ENCODE data around the gene WWOX. TPM values are rescaled to one million over a fixed set of nuclear protein-coding genes. Genes with fewer than 3 reads are reported as not detected.

Gene WWOX
- total RNA-seq, 1 donor from 2014 or later = 12.6 TPM

GRCh38 chr16:78311831-78312230 is 212.4 kb downstream of the WWOX start:
- Histone ChIP-seq H3K36me3 (ENCODE audit: control insufficient read depth, insufficient read depth, low read length) (no peaks in the 10 kb centered on the region), H3K4me3 (ENCODE audit: low read depth, low read length) (no peak overlapping the region), H3K27me3 (ENCODE audit: control insufficient read depth, insufficient read depth, low read length) (no peaks in the 10 kb centered on the region)
- DNase-seq (ENCODE audit: low read depth) (no peak), FAIRE-seq (no peak)
- TF ChIP-seq, protein P1, sequence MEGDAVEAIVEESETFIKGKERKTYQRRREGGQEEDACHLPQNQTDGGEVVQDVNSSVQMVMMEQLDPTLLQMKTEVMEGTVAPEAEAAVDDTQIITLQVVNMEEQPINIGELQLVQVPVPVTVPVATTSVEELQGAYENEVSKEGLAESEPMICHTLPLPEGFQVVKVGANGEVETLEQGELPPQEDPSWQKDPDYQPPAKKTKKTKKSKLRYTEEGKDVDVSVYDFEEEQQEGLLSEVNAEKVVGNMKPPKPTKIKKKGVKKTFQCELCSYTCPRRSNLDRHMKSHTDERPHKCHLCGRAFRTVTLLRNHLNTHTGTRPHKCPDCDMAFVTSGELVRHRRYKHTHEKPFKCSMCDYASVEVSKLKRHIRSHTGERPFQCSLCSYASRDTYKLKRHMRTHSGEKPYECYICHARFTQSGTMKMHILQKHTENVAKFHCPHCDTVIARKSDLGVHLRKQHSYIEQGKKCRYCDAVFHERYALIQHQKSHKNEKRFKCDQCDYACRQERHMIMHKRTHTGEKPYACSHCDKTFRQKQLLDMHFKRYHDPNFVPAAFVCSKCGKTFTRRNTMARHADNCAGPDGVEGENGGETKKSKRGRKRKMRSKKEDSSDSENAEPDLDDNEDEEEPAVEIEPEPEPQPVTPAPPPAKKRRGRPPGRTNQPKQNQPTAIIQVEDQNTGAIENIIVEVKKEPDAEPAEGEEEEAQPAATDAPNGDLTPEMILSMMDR (IDR thresholded peaks at IDR 0.05; ENCODE audit: insufficient read depth, low read length, severe bottlenecking) = no peak

DNA sequence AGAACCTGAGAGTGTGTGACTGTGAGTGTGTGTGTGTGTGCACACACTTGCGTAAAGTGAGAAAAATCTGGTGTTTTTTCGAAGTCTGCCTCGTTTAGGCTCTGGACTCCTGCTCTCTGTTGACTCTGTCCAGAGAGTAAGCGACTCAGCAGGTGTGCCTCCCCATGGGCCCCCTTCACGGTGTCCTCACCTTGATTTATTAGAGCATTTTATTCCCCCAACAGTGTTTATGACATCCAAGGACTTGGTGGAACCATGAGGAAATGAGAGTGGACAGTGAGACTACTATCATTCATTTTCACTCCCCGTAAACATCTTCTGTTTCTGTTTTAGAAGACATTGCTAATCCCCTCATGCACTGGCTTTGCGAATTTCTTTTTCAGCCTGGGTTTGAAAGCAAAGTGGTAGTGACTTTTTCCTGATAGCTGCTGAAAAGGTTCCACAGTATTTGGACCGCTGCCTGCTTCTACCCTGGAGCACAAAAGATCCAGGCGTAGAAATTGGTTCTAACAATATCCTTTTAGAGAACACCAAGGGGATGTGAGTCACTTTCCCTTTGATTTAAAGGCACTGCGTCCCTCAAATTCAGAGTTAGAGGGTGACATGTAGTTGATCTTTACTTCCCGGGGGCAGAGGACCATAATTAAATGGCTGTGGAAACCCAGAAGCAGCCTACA is 218.2 kb downstream of the WWOX start:
- DNase-seq (ENCODE audit: low read depth) (no peak), FAIRE-seq (no peak)
- no peak overlapping the region for H3K4me3 ChIP-seq (ENCODE audit: low read depth, low read length)
- TF ChIP-seq, protein P1 (IDR thresholded peaks at IDR 0.05; ENCODE audit: insufficient read depth, low read length, severe bottlenecking) = no peak
- no peaks in the 10 kb centered on the region for H3K36me3 ChIP-seq (ENCODE audit: control insufficient read depth, insufficient read depth, low read length)
- no peaks in the 10 kb centered on the region for H3K27me3 ChIP-seq (ENCODE audit: control insufficient read depth, insufficient read depth, low read length)

GRCh38 chr16:78321620-78322360 is 222.3 kb downstream of the WWOX start:
- no peak for FAIRE-seq
- TF ChIP-seq, protein P1 (IDR thresholded peaks at IDR 0.05; ENCODE audit: insufficient read depth, low read length, severe bottlenecking) = no peak

GRCh38 chr16:78323315-78323714 is 223.9 kb downstream of the WWOX start:
- Histone ChIP-seq H3K36me3 (ENCODE audit: control insufficient read depth, insufficient read depth, low read length) (no peaks in the 10 kb centered on the region), H3K27me3 (ENCODE audit: control insufficient read depth, insufficient read depth, low read length) (no peaks in the 10 kb centered on the region), H3K4me3 (ENCODE audit: low read depth, low read length) (no peak overlapping the region)
- TF ChIP-seq, protein P1 (IDR thresholded peaks at IDR 0.05; ENCODE audit: insufficient read depth, low read length, severe bottlenecking) = no peak
- no peak for FAIRE-seq
- DNase-seq (ENCODE audit: low read depth) = no peak

More at GRCh38 chr16:78321620-78322360, 222.3 kb downstream of the WWOX start:
- Histone ChIP-seq H3K27me3 (ENCODE audit: control insufficient read depth, insufficient read depth, low read length) (no peaks in the 10 kb centered on the region), H3K36me3 (ENCODE audit: control insufficient read depth, insufficient read depth, low read length) (no peaks in the 10 kb centered on the region), H3K4me3 (ENCODE audit: low read depth, low read length) (no peak overlapping the region)
- DNase-seq (ENCODE audit: low read depth) = no peak

- TF ChIP-seq, protein P1 (IDR thresholded peaks at IDR 0.05; ENCODE audit: insufficient read depth, low read length, severe bottlenecking) = no peak
- FAIRE-seq = no peak
These were observed 225.3 kb downstream of the WWOX start for GRCh38 chr16:78324649-78325285.

More at GRCh38 chr16:78324649-78325285, 225.3 kb downstream of the WWOX start:
- no peaks in the 10 kb centered on the region for H3K36me3 ChIP-seq (ENCODE audit: control insufficient read depth, insufficient read depth, low read length)
- H3K27me3 ChIP-seq (ENCODE audit: control insufficient read depth, insufficient read depth, low read length) = no peaks in the 10 kb centered on the region
- DNase-seq (ENCODE audit: low read depth) = no peak
- no peak overlapping the region for H3K4me3 ChIP-seq (ENCODE audit: low read depth, low read length)

Data from bronchial epithelial cell (primary cell).